SIG-M5 treated with dmso at 0.1 percent for 504 hours (cell line): Measurements from ENCODE around the gene TRIM41.
"Not testable (repeated sequence)": the region's sequence is repeated elsewhere in the genome, so short reads cannot be mapped to it uniquely, and the experiment has no call there.

Source experiments
- DNase-seq: peaks from one replicate; lab custom pipeline; 2025; ENCODE audit not compliant: unreplicated experiment; lab: John Stamatoyannopoulos, UW

The TRIM41 gene

DNA sequence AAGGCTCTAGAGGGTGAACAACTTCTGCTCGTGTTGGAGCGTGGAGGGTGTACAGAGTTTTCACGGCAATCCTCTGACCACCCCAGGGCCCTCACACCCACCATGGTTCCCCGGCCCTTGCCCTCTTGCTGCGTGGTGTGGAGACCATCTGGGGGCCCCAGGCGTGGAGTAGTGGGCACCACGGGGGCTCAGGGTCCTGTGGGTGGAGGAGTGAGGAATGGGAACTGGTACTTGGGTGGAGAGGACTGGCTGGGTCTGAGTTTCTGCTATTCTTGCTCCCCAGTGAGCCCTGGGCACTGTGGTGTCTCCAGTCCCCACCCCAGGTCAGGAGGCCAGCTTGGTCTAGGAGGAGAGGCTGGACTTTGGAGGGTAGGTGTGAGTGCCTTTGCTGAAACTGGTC lies 59.8 kb downstream of the TRIM41 start:
- no peak for DNase-seq

DNA sequence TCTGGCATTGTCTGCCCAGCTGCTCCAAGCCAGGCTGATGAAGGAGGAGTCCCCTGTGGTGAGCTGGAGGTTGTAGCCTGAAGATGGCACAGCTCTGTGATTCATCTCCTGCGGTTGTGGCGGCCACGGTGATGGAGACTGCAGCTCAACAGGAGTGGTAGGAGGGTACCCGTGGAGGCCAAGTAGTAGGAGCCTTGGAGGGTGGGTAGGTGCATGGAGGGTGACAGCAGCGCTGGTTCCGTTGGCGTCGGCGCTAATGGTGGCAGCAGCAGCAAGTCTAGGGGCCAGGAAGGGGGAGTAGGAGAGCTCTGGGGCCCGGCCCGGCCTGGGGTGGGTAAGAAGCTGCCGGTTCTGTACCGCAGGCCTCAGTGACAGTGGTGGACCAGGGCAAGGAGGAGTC lies 60.3 kb downstream of the TRIM41 start:
- no peak for DNase-seq

DNA sequence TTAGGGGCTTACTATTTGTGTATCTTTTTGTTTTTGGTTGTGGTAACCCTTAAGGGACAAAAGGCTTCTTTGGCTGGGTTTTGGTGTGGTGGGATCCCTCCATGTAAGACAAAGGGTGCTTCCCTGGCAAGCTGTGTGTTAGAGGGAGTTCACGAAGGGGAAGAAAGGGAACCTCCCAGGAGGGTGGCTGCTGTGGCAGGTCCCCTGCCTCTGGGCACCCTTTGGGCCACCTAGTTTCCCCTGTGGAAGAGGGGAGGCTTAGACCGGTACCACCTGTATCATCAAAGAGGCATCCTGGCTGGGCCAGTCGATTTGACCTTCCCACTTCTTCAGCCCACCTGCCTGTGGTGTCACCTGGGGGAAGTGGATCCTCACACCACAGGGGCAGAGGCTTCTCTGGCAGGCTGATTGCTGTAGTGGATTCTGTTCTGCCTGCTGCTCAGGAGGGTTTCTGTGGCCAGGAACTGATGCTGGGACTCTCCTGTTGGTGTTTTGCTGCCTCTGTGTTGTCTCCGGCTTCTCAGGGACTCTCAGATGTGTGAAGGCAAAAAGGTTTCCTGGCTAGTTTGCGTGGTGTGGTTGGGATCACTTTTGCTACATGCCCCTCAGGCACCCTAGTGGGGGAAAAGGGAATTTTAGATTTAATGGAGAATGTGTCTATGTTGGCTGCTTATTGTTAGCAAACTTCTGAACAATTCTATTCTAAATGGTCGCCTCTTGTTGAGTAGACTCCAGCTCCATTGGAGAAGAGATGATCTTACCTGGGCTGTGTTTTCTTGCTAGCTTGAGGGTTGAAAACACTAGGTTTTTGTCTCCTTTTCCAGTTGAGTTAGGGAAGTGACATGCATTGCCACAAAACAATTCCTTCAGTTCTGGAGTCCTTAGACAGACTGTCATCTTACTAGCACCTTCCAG lies 61.0 kb downstream of the TRIM41 start:
- not testable (repeated sequence) for DNase-seq
